Epithelial cell of esophagus (primary cell): ENCODE data around the gene KLHL36.
"Not testable (repeated sequence)": the region's sequence is repeated elsewhere in the genome, so short reads cannot be mapped to it uniquely, and the experiment has no call there.

Experiments used
- DNase-seq: peaks from one replicate; pipeline ENCODE4 v3.0.0; 2010; ENCODE audit warnings: low read depth
- H3K4me3 ChIP-seq: 2 replicates; pipeline ENCODE4 v1.5.1; 2011; ENCODE audit warnings: mild to moderate bottlenecking, low read length, control low read depth
- CTCF ChIP-seq: IDR thresholded peaks from 2 replicates; pipeline ENCODE4 v1.5.1; 2011; ENCODE audit warnings: low read depth, mild to moderate bottlenecking, low read length, control low read depth, inconsistent platforms; ENCODE audit not compliant: insufficient read depth; ENCODE audit errors: missing control alignments

KLHL36 gene

DNA sequence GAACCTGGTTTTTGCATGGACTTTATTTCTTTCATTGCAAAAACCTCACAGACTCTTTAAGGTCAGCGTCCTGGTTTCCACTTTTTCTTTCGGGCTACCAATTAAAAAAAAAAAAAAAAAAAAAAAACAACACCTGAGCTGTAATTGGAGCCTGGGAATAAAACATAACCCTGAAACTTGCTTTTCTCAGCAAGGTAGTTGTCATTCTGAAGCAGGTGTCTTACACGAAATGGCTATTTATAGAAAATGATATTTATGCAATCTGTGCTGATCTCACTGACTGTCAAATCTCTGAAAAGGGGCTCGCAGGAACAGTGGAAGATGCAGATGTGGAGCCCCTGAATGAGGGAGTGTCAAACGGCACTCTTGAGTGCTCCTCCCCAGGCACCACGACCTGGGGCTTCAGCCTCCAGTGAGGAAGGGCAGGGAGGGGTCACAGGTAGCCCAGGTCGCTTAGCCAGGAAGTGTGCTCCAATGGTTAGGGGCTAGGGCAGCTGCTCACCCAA, 20.0 kb upstream of the KLHL36 start:
- no peak for TF ChIP-seq CTCF
- no peak overlapping the region for H3K4me3 ChIP-seq
- no peak for DNase-seq

DNA sequence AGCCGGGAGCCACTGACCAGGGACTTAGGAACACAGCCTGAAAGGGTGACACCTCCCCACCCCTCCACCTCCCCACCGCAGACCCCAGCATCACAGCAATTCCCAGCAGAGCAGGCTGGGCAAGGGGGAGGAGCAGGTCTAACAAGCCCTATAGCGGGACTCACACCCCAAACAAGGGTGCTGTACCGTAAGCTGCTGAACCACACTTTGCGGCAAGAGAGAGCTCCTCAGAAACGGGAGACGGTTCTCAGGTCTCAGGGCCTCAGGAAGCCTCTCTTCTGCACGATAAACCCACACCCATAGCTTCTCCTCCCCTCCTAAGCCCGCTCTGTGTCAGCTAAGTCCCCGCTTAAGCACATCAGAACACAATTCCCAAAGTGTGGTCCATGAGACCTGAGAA, 18.7 kb upstream of the KLHL36 start:
- H3K4me3 ChIP-seq = no peak overlapping the region
- TF ChIP-seq CTCF = no peak
- DNase-seq = no peak

- no peak for DNase-seq
- no peak for TF ChIP-seq CTCF
- no peak overlapping the region for H3K4me3 ChIP-seq
These were observed 18.3 kb upstream of the KLHL36 start for GRCh38 chr16:84630009-84630408.

GRCh38 chr16:84630446-84631152, 17.7 kb upstream of the KLHL36 start:
- H3K4me3 ChIP-seq = no peak overlapping the region
- DNase-seq = no peak
- no peak for TF ChIP-seq CTCF

- no peak for TF ChIP-seq CTCF
- no peak overlapping the region for H3K4me3 ChIP-seq
- DNase-seq = no peak
These were observed 17.2 kb upstream of the KLHL36 start for GRCh38 chr16:84631153-84631466.

DNA sequence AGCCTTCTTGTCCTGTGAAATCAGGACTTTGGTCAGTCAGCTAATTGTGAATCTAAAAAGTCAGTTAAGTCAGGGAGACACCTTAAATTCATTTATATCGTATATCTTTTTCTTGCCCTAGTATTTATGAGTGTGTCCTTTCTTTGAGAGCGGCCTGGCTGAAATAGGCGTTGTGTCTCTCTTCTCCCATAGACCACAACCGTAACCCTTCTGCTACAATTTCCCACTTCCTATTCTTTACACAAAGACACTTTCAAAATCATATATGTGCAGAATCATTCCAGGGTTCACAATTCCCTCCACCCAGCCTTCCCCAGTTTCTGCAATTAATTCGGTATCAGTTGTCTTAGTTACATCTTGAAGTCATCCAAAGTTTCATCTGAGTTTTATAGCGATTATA, 16.4 kb upstream of the KLHL36 start:
- no peak for DNase-seq
- H3K4me3 ChIP-seq = no peak overlapping the region
- TF ChIP-seq CTCF = no peak

- not testable (repeated sequence) for DNase-seq, H3K4me3 ChIP-seq
These were observed 15.4 kb upstream of the KLHL36 start for GRCh38 chr16:84632862-84633261.
